IMR-90 (cell line): ENCODE results near the gene FAS. TPM values are rescaled to one million over a fixed set of nuclear protein-coding genes. Genes with fewer than 3 reads are reported as not detected.

Experiments
- ATAC-seq: fragments of 200-7000 bp; cut with Tn5 transposase; 2 replicates; pipeline ENCODE4 v1.9.1; 2020; ENCODE audit warnings: low read depth, mild to moderate bottlenecking, moderate library complexity
- BruUV-seq: library from RNA; stranded (reverse); fragments of 400-500 nt; replicated peaks from 2 replicates; lab custom pipeline; 2021; lab: Mats Ljungman, UMichigan
- CTCF ChIA-PET: fragments of 300-600 bp; formaldehyde crosslinking; extraction: SDS; loops from one replicate; lab custom pipeline; 2021; ENCODE audit warnings: antibody characterized with exemption; lab: Yijun Ruan, JAX
- POLR2A ChIA-PET: fragments of 300-600 bp; sonication (Branson Sonifier 250); formaldehyde crosslinking; loops from one replicate; lab custom pipeline; 2022; ENCODE audit warnings: antibody characterized with exemption; ENCODE audit not compliant: unreplicated experiment; lab: Charles Lee
- DNase-seq: peaks from one replicate; pipeline ENCODE4 v3.0.0; 2013
- H2AFZ ChIP-seq: replicated peaks from 2 replicates; pipeline ENCODE3; 2013; ENCODE audit warnings: low read length, mild to moderate bottlenecking; ENCODE audit not compliant: poor library complexity
- H2AK5ac ChIP-seq: 2 replicates; pipeline ENCODE4 v1.6.1; 2013; ENCODE audit warnings: low read depth, low read length, inconsistent platforms
- H2AK9ac ChIP-seq: replicated peaks from 2 replicates; pipeline ENCODE3; 2013; ENCODE audit warnings: mild to moderate bottlenecking, low read depth, low read length, moderate library complexity; ENCODE audit not compliant: poor library complexity
- H2BK120ac ChIP-seq: 2 replicates; pipeline ENCODE4 v1.6.1; 2013; ENCODE audit warnings: low read depth, low read length, inconsistent platforms
- H2BK15ac ChIP-seq: 3 replicates; pipeline ENCODE4 v1.6.1; 2013; ENCODE audit warnings: low read depth, low read length, inconsistent platforms
- H2BK20ac ChIP-seq: 2 replicates; pipeline ENCODE4 v1.6.1; 2013; ENCODE audit warnings: low read depth, mild to moderate bottlenecking, inconsistent platforms, low read length, moderate library complexity
- H2BK5ac ChIP-seq: 2 replicates; pipeline ENCODE4 v1.6.1; 2013; ENCODE audit warnings: mild to moderate bottlenecking, low read depth, low read length, inconsistent platforms; ENCODE audit not compliant: poor library complexity, severe bottlenecking
- H3K14ac ChIP-seq: replicated peaks from 2 replicates; pipeline ENCODE4 v1.6.1; 2013; ENCODE audit warnings: low read depth, low read length, inconsistent platforms
- H3K18ac ChIP-seq: 2 replicates; pipeline ENCODE4 v1.6.1; 2013; ENCODE audit warnings: low read depth, low read length, control low read depth
- H3K23ac ChIP-seq: 2 replicates; pipeline ENCODE4 v1.6.1; 2013; ENCODE audit warnings: low read depth, low read length, inconsistent platforms
- H3K27ac ChIP-seq: 2 replicates; pipeline ENCODE4 v1.5.1; 2013; ENCODE audit warnings: mild to moderate bottlenecking, control low read depth, low read length; ENCODE audit not compliant: insufficient read depth
- H3K27me3 ChIP-seq: 2 replicates; pipeline ENCODE4 v1.6.1; 2013; ENCODE audit warnings: low read length; ENCODE audit not compliant: control insufficient read depth, insufficient read depth
- H3K36me3 ChIP-seq: 2 replicates; pipeline ENCODE4 v1.6.1; 2013; ENCODE audit warnings: low read length, mixed read lengths; ENCODE audit not compliant: control insufficient read depth, insufficient read depth
- H3K4ac ChIP-seq: 2 replicates; pipeline ENCODE4 v1.6.1; 2013; ENCODE audit warnings: low read depth, low read length, inconsistent platforms
- H3K4me1 ChIP-seq: 2 replicates; pipeline ENCODE4 v1.6.1; 2013; ENCODE audit warnings: low read length, mixed read lengths; ENCODE audit not compliant: control insufficient read depth, insufficient read depth
- H3K4me2 ChIP-seq: 2 replicates; pipeline ENCODE4 v1.6.1; 2013; ENCODE audit warnings: low read depth, mild to moderate bottlenecking, control low read depth, low read length, moderate library complexity
- H3K4me3 ChIP-seq: 2 replicates; pipeline ENCODE4 v1.5.1; 2013; ENCODE audit warnings: low read depth, mild to moderate bottlenecking, control low read depth, low read length, moderate library complexity; ENCODE audit not compliant: insufficient read depth
- H3K56ac ChIP-seq: 2 replicates; pipeline ENCODE4 v1.6.1; 2013; ENCODE audit warnings: low read length, inconsistent platforms; ENCODE audit not compliant: insufficient read depth; ENCODE audit errors: extremely low read depth
- H3K79me1 ChIP-seq, 2 experiments: 2 replicates each; pipeline ENCODE4 v1.6.1; 2013; ENCODE audit warnings: low read length in 2 of 2, inconsistent platforms in 1 of 2, low read depth in 1 of 2
- H3K9ac ChIP-seq: 2 replicates; pipeline ENCODE4 v1.6.1; 2013; ENCODE audit warnings: low read depth, low read length, control low read depth
- H3K9me1 ChIP-seq: 2 replicates; pipeline ENCODE4 v1.6.1; 2013; ENCODE audit warnings: low read length, inconsistent platforms; ENCODE audit not compliant: insufficient read depth
- H3K9me3 ChIP-seq: 2 replicates; pipeline ENCODE4 v1.6.1; 2013; ENCODE audit warnings: low read length; ENCODE audit not compliant: control insufficient read depth, insufficient read depth
- H4K20me1 ChIP-seq: 2 replicates; pipeline ENCODE4 v1.6.1; 2013; ENCODE audit warnings: low read length, inconsistent platforms; ENCODE audit not compliant: insufficient read depth
- H4K5ac ChIP-seq: 2 replicates; pipeline ENCODE4 v1.6.1; 2013; ENCODE audit warnings: mild to moderate bottlenecking, low read depth, low read length, control low read depth
- H4K8ac ChIP-seq, 2 experiments: 2 replicates each; pipeline ENCODE4 v1.6.1; 2013; ENCODE audit warnings: low read depth in 2 of 2, low read length in 2 of 2, control low read depth in 1 of 2, inconsistent platforms in 1 of 2
- H4K91ac ChIP-seq: 2 replicates; pipeline ENCODE4 v1.6.1; 2013; ENCODE audit warnings: low read depth, low read length, inconsistent platforms; ENCODE audit not compliant: insufficient read depth
- CEBPB ChIP-seq: IDR thresholded peaks from 2 replicates; pipeline ENCODE4 v1.6.1; 2012; ENCODE audit warnings: low read depth, low read length, improper control_type of control experiment
- CHD1 ChIP-seq: IDR thresholded peaks from 2 replicates; pipeline ENCODE4 v1.6.1; 2012; ENCODE audit warnings: low read depth, low read length, improper control_type of control experiment
- ELK1 ChIP-seq: fragments of 150-350 bp; IDR thresholded peaks from 2 replicates; pipeline ENCODE4 v1.6.1; 2016; ENCODE audit warnings: low read depth, mild to moderate bottlenecking, low read length, moderate library complexity, borderline replicate concordance
- FOS ChIP-seq: fragments of 150-350 bp; IDR thresholded peaks from 2 replicates; pipeline ENCODE4 v1.6.1; 2016; ENCODE audit warnings: low read depth, low read length
- MAZ ChIP-seq: IDR thresholded peaks from 2 replicates; pipeline ENCODE4 v1.6.1; 2012; ENCODE audit warnings: low read depth, mild to moderate bottlenecking, low read length, improper control_type of control experiment, moderate library complexity, borderline replicate concordance
- MXI1 ChIP-seq: IDR thresholded peaks from 2 replicates; pipeline ENCODE4 v1.6.1; 2012; ENCODE audit warnings: low read depth, mild to moderate bottlenecking, low read length, moderate library complexity, borderline replicate concordance
- NFE2L2 ChIP-seq: fragments of 150-350 bp; IDR thresholded peaks from 2 replicates; pipeline ENCODE4 v1.6.1; 2016; ENCODE audit warnings: low read depth, mild to moderate bottlenecking, low read length
- POLR2A ChIP-seq: IDR thresholded peaks from 2 replicates; pipeline ENCODE4 v1.6.1; 2012; ENCODE audit warnings: mild to moderate bottlenecking, low read depth, low read length
- RAD21 ChIP-seq: IDR thresholded peaks from 2 replicates; pipeline ENCODE4 v1.6.1; 2012; ENCODE audit warnings: low read length, improper control_type of control experiment
- RFX5 ChIP-seq: IDR thresholded peaks from 2 replicates; pipeline ENCODE4 v1.8.0; 2012; ENCODE audit warnings: low read depth, mild to moderate bottlenecking, low read length, moderate library complexity
- USF2 ChIP-seq: fragments of 150-350 bp; IDR thresholded peaks from 2 replicates; pipeline ENCODE4 v1.6.1; 2017; ENCODE audit warnings: mild to moderate bottlenecking, antibody characterized with exemption, low read length, low read depth
- WGBS, 2 experiments: methylation state at CpG; one replicate each; pipeline versions ENCODE4 v1.1.5 to v1.1.7; 2013; ENCODE audit warnings: missing lambda C conversion rate in 2 of 2; ENCODE audit not compliant: insufficient read length in 1 of 2; ENCODE audit errors: extremely low coverage in 2 of 2; 5-methylcytosine and 5-hydroxymethylcytosine counted together
- dilution Hi-C: fragments of 300-500 bp; cut with HindIII; formaldehyde crosslinking; loops from one replicate; pipeline ENCODE4 v1.14.3; 2018; ENCODE audit warnings: low sequenced_read_pairs; ENCODE audit not compliant: unreplicated experiment
- in situ Hi-C: fragments of 300-500 bp; cut with MboI; formaldehyde crosslinking; loops from 3 replicates; pipeline ENCODE4 v1.14.3; 2019; ENCODE audit warnings: low sequenced_read_pairs, inconsistent platforms, mixed read lengths
- intact Hi-C: fragments of 100-400 bp; cut with micrococcal nuclease; formaldehyde crosslinking; loops from 2 replicates; pipeline ENCODE4 v1.10.0; 2022
- polyA plus RNA-seq, 3 experiments: library from polyadenylated mRNA; depleted of rRNA; stranded (reverse); fragments of >200 nt; gene quantifications; 2 replicates each; pipeline ENCODE4 v1.2.3, GENCODE V29; 2012; ENCODE audit warnings: low replicate concordance in 1 of 3
- total RNA-seq: library from RNA; depleted of rRNA; stranded (reverse); fragments of >200 nt; gene quantifications from 2 replicates; pipeline ENCODE4 v1.2.3, GENCODE V29; 2012

Gene FAS
- total and polyA plus RNA-seq, 2 of the 4 experiments (the other 2 are of a cell fraction): 34.3 to 53.8 TPM

DNA sequence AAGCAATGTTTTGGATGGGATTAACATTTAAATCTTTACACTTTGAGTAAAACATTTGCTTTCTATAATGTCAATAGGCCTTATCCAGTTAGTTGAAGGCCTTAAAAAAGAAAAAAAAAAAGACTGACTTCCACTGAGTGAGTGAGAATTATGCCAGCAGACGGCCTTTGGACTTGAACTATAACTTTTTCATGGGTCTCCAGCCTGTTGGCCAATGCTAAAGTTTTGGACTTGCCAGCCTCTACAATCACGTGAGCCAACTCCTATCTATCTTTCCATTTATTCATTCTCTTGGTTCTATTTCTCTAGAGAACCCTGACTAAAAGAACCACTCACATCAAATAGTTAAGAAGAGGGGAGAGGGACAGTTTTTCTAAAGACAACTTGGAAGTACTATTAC is 2.8 kb upstream of the FAS start:
- in situ Hi-C loops: no loop called here
- BruUV-seq: no TSS peak
- Histone ChIP-seq H3K4me1 (peaks cover 8% of the 10 kb centered on the region), H3K36me3 (no peaks in the 10 kb centered on the region), H4K20me1 (no peaks in the 10 kb centered on the region; the same call in 1 of the 2 replicates), H2BK15ac (no peak overlapping the region), H3K9me1 (no peaks in the 10 kb centered on the region), H2AK5ac (no peak overlapping the region), H3K4ac (no peak overlapping the region), H4K5ac (no peak overlapping the region), H4K8ac (no peak overlapping the region), H3K27ac (no peak overlapping the region), H3K27me3 (no peaks in the 10 kb centered on the region), H2BK20ac (no peak overlapping the region), H3K4me3 (no peak overlapping the region), H2BK5ac (no peak overlapping the region), H4K91ac (no peak overlapping the region), H3K79me1 (peaks cover 33 to 66% of the 10 kb centered on the region in 2 experiments), H3K14ac (no peak overlapping the region), H3K9ac (no peak overlapping the region), H2AFZ (no peak overlapping the region), H3K4me2 (no peak overlapping the region), H3K23ac (no peak overlapping the region), H3K56ac (no peak overlapping the region), H3K18ac (no peak overlapping the region), H2BK120ac (no peak overlapping the region), H3K9me3 (no peaks in the 10 kb centered on the region), H2AK9ac (no peak overlapping the region)
- ATAC-seq: no peak
- intact Hi-C loops: loop anchor here (1.0 to 5.0 kb wide), 3 partner anchors 53 to 296 kb away; no protein-coding TSS in a partner anchor
- DNase-seq: no peak
- CTCF ChIA-PET: interaction anchor here (0.6 to 1.4 kb wide), 15 partner anchors 9 to 1923 kb away, joined by 3 to 12 read pairs (median 6); no protein-coding TSS in a partner anchor
- no CpG with 5 or more reads among the region's 2 CpGs for WGBS, 2 experiments
- dilution Hi-C loops: no loop called here
- TF ChIP-seq USF2 (no peak), CEBPB (no peak), RFX5 (no peak), ELK1 (no peak), NFE2L2 (no peak), RAD21 (no peak), MXI1 (no peak), POLR2A (no peak), CHD1 (no peak), FOS (no peak), MAZ (no peak)
- POLR2A ChIA-PET: no interaction called here
